ENCODE results near the gene PHF12.

The PHF12 gene

DNA sequence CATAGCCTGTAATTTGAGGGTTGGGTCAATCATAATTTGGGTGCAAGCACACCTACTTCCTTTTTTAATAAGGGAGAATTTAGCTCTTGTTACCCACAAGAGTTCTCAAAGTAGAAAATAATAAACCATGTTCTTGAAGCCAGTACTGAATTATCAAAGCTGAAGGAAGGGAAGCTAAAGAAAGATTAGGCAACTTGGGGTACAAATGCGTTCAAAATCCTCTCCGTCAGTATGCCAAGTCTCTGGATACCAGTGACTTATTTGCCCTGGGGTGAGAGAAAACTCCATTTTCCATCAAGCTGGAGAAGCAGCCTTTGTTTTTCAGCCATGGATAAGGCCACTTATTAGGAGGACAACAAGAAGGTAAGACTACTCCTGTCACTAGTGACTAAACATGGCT, 25.0 kb downstream of the PHF12 start:
- no peak overlapping the region for H3K4me3 ChIP-seq (ENCODE audit: low read depth, low read length)
- TF ChIP-seq CTCF (IDR thresholded peaks at IDR 0.05; ENCODE audit: control insufficient read depth, extremely low read depth, insufficient read depth) = no peak

GRCh38 chr17:28925912-28926365, 25.4 kb downstream of the PHF12 start:
- DNase-seq (ENCODE audit: low read depth) = no peak
- no peak overlapping the region for H3K4me3 ChIP-seq (ENCODE audit: low read depth, low read length)
- TF ChIP-seq CTCF (IDR thresholded peaks at IDR 0.05; ENCODE audit: control insufficient read depth, extremely low read depth, insufficient read depth) = no peak

More for the DNA sequence above, 25.0 kb downstream of the PHF12 start:
- no peak for DNase-seq (ENCODE audit: low read depth)

DNA sequence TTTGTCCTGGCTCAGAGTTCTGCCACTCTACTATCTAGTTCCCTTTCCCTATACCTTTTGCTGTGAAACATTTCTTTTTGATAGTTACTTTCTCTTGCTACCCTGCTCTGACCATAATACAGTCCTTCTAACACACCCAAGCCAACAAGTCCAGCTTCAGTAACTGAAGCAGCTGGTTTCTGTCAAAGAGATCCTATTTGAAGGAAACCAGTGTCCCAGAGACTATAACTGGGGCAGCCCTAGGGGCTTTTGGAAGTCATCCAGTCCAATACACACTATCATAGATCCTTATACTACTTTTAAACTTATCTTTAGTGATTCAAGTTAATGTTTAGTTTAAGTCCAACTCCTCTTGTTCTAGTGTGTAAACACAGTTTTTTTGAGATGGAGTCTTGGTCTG, 31.1 kb downstream of the PHF12 start:
- no peak for TF ChIP-seq CTCF (IDR thresholded peaks at IDR 0.05; ENCODE audit: control insufficient read depth, extremely low read depth, insufficient read depth)
- H3K4me3 ChIP-seq (ENCODE audit: low read depth, low read length) = no peak overlapping the region
- no peak for DNase-seq (ENCODE audit: low read depth)

GRCh38 chr17:28918295-28918694, 33.0 kb downstream of the PHF12 start:
- no peak overlapping the region for H3K4me3 ChIP-seq (ENCODE audit: low read depth, low read length)
- DNase-seq (ENCODE audit: low read depth) = no peak
- TF ChIP-seq CTCF (IDR thresholded peaks at IDR 0.05; ENCODE audit: control insufficient read depth, extremely low read depth, insufficient read depth) = no peak

GRCh38 chr17:28917465-28917864, 33.9 kb downstream of the PHF12 start:
- TF ChIP-seq CTCF (IDR thresholded peaks at IDR 0.05; ENCODE audit: control insufficient read depth, extremely low read depth, insufficient read depth) = no peak
- H3K4me3 ChIP-seq (ENCODE audit: low read depth, low read length) = no peak overlapping the region
- DNase-seq (ENCODE audit: low read depth) = no peak

DNA sequence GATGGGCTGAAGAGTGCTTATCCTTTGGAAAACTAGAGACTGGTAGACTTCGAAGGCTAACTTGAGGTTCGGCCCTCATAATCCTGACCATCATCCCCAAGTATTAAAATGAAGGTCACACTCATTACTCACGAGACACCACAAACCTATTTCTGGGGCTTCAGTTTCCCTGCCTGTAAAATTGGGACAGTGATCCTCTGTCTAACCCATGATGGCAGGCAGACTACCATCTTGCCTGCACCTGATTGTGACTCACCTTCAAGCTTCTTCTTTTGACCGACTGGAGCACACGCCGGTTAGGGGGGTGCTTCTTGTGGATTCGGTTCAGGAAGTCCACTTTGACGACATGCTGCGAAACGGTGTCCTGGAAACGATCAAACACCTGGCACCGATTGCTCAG, 34.3 kb downstream of the PHF12 start:
- no peak for DNase-seq (ENCODE audit: low read depth)
- no peak for TF ChIP-seq CTCF (IDR thresholded peaks at IDR 0.05; ENCODE audit: control insufficient read depth, extremely low read depth, insufficient read depth)
- no peak overlapping the region for H3K4me3 ChIP-seq (ENCODE audit: low read depth, low read length)

DNA sequence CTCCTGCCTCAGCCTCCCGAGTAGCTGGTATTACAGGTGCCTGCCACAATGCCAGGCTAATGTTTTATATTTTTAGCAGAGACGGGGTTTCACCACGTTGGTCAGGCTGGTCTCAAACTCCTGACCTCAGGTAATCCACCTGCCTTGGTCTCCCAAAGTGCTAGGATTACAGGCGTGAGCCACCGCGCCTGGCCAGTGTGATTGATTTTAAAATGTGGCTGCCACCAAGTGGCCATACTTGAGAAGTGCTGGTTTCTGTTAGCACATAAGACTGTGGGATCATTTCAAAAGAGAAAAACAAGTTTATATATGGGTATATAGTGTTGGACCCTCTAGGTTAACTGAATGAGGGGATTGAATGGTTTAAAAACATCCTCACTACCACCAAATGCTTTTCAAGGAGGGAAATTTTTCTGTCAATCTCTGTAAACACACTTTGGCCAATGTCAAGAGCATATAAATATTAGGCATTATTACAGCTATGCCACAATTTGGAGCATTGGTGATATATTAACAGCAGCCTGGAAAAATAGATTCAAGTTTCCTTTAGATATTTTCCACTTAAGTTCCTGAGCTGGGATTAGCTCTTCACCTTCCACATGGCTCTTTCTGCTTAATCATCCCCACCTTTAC, 34.9 kb downstream of the PHF12 start:
- no peak overlapping the region for H3K4me3 ChIP-seq (ENCODE audit: low read depth, low read length)
- DNase-seq (ENCODE audit: low read depth) = no peak
- peak; percentile 62 for TF ChIP-seq CTCF (IDR thresholded peaks at IDR 0.05; ENCODE audit: control insufficient read depth, extremely low read depth, insufficient read depth)
